ENCODE measurements around the gene GNRH2.
"Not testable (repeated sequence)": the region's sequence is repeated elsewhere in the genome, so short reads cannot be mapped to it uniquely, and the experiment has no call there.

GNRH2 gene

GRCh38 chr20:3075315-3075714 is 31.9 kb downstream of the GNRH2 start:
- DNase-seq = not testable (repeated sequence)

- DNase-seq = no peak
These were observed 34.3 kb downstream of the GNRH2 start for GRCh38 chr20:3077618-3078134.

GRCh38 chr20:3080939-3081388 is 37.5 kb downstream of the GNRH2 start:
- DNase-seq = no peak

- no peak for DNase-seq
These were observed 38.2 kb downstream of the GNRH2 start for GRCh38 chr20:3081641-3082040.

GRCh38 chr20:3082306-3082951 is 39.0 kb downstream of the GNRH2 start:
- DNase-seq = no peak

- DNase-seq = no peak
These were observed 39.8 kb downstream of the GNRH2 start for GRCh38 chr20:3082955-3083952.

- no peak for DNase-seq
These were observed 41.0 kb downstream of the GNRH2 start, which contains the start of gene AVP for GRCh38 chr20:3084283-3084985. Gene AVP, minus strand, starts transcription at chr20:3084724. Its CDS starts 50 bp downstream, at chr20:3084674.

GRCh38 chr20:3084986-3085360 is 41.6 kb downstream of the GNRH2 start:
- no peak for DNase-seq

- DNase-seq = no peak
These were observed 42.2 kb downstream of the GNRH2 start for GRCh38 chr20:3085571-3086072.

- no peak for DNase-seq
These were observed 44.6 kb downstream of the GNRH2 start for GRCh38 chr20:3088031-3088430.

- DNase-seq = no peak
These were observed 47.1 kb downstream of the GNRH2 start for GRCh38 chr20:3090565-3090964.

GRCh38 chr20:3092611-3093379 is 49.4 kb downstream of the GNRH2 start:
- DNase-seq = no peak

- DNase-seq = no peak
These were observed 50.5 kb downstream of the GNRH2 start for GRCh38 chr20:3093861-3094361.

GRCh38 chr20:3094848-3095629 is 51.6 kb downstream of the GNRH2 start:
- no peak for DNase-seq

All from NCI-H2171 treated with DMSO at 0.1 percent for 48 hours (cell line).